Endothelial cell of umbilical vein (primary cell): ENCODE results near the gene WBP1L. TPM values are rescaled to one million over a fixed set of nuclear protein-coding genes. Genes with fewer than 3 reads are reported as not detected.

ENCODE experiments used
- BruUV-seq: library from RNA; stranded (reverse); fragments of 400-500 nt; replicated peaks from 2 replicates; lab custom pipeline; 2021; lab: Mats Ljungman, UMichigan
- CTCF ChIA-PET: fragments of 300-600, 350-600 bp; sonication (Branson Sonifier 250); formaldehyde crosslinking; loops from one replicate; lab custom pipeline; 2021; ENCODE audit warnings: antibody characterized with exemption, inconsistent platforms; lab: Charles Lee
- POLR2A ChIA-PET: fragments of 300-600, 350-600 bp; sonication (Branson Sonifier 250); formaldehyde crosslinking; loops from one replicate; lab custom pipeline; 2021; ENCODE audit warnings: antibody characterized with exemption, inconsistent platforms; lab: Charles Lee
- DNase-seq: peaks from one replicate; pipeline ENCODE4 v3.0.0-alpha.2; 2011; ENCODE audit warnings: low read depth, low spot score
- FAIRE-seq: peaks from 2 replicates; lab custom pipeline; 2011; peaks lifted over from hg19 to GRCh38; lab: Jason Lieb, UNC
- H2AFZ ChIP-seq: 2 replicates; pipeline ENCODE4 v1.6.0; 2012; ENCODE audit warnings: low read depth, low read length, control low read depth, inconsistent platforms
- H3K27ac ChIP-seq: 2 replicates; pipeline ENCODE4 v1.5.1; 2011; ENCODE audit warnings: low read depth, mild to moderate bottlenecking, control low read depth, low read length, moderate library complexity; ENCODE audit not compliant: insufficient read depth
- H3K27me3 ChIP-seq, 2 experiments: 2 replicates each; pipeline versions ENCODE4 v1.6.0 to v1.6.1; 2011; ENCODE audit warnings: low read length in 2 of 2, mixed read lengths in 1 of 2; ENCODE audit not compliant: control insufficient read depth in 2 of 2, insufficient read depth in 2 of 2
- H3K36me3 ChIP-seq, 2 experiments: 2 replicates in 1 of 2; 3 replicates in 1 of 2; pipeline ENCODE4 v1.5.1; 2011; ENCODE audit warnings: low read length in 2 of 2, mild to moderate bottlenecking in 1 of 2, moderate library complexity in 1 of 2; ENCODE audit not compliant: control insufficient read depth in 2 of 2, insufficient read depth in 2 of 2; ENCODE audit errors: extremely low read depth in 1 of 2
- H3K4me1 ChIP-seq: 3 replicates; pipeline ENCODE4 v1.5.1; 2011; ENCODE audit warnings: mild to moderate bottlenecking, low read length; ENCODE audit not compliant: control insufficient read depth, insufficient read depth; ENCODE audit errors: extremely low read depth
- H3K4me2 ChIP-seq: 2 replicates; pipeline ENCODE4 v1.6.1; 2011; ENCODE audit warnings: low read length, control low read depth, mixed read lengths; ENCODE audit not compliant: insufficient read depth
- H3K4me3 ChIP-seq, 3 experiments: fragments of 200-600 bp in 1 of 3; sonication (generic), shearing (Covaris generic) in 1 of 3; replicated peaks in 1 of 3; 2 replicates each; pipeline ENCODE4 v1.5.1; 2011 to 2016; ENCODE audit warnings: control low read depth in 3 of 3, low read length in 3 of 3, mild to moderate bottlenecking in 2 of 3, inconsistent platforms in 1 of 3, low read depth in 1 of 3, moderate library complexity in 1 of 3; ENCODE audit not compliant: insufficient read depth in 1 of 3
- H3K79me2 ChIP-seq: 2 replicates; pipeline ENCODE4 v1.6.0; 2012; ENCODE audit warnings: low read length, inconsistent platforms; ENCODE audit not compliant: control insufficient read depth, insufficient read depth
- H3K9ac ChIP-seq: replicated peaks from 2 replicates; pipeline ENCODE3; 2011; ENCODE audit warnings: low read length, control low read depth; ENCODE audit not compliant: insufficient read depth; ENCODE audit errors: extremely low read depth
- H3K9me1 ChIP-seq: replicated peaks from 3 replicates; pipeline ENCODE4 v1.6.0; 2011; ENCODE audit warnings: mild to moderate bottlenecking, low read length; ENCODE audit not compliant: control insufficient read depth, insufficient read depth; ENCODE audit errors: extremely low read depth
- H3K9me3 ChIP-seq: replicated peaks from 2 replicates; pipeline ENCODE4 v1.5.1; 2012; ENCODE audit warnings: low read length, inconsistent platforms; ENCODE audit not compliant: control insufficient read depth, insufficient read depth
- H4K20me1 ChIP-seq: replicated peaks from 2 replicates; pipeline ENCODE3; 2011; ENCODE audit warnings: mild to moderate bottlenecking, low read length; ENCODE audit not compliant: control insufficient read depth, insufficient read depth; ENCODE audit errors: extremely low read depth
- EZH2 ChIP-seq: IDR thresholded peaks from 2 replicates; pipeline ENCODE4 v1.6.1; 2012; ENCODE audit warnings: borderline replicate concordance, low read depth, mild to moderate bottlenecking, moderate library complexity, low read length, inconsistent platforms; ENCODE audit not compliant: severe bottlenecking
- FOS ChIP-seq: IDR thresholded peaks from 2 replicates; pipeline ENCODE4 v1.6.1; 2011; ENCODE audit warnings: mild to moderate bottlenecking, low read length, moderate library complexity, borderline replicate concordance; ENCODE audit not compliant: insufficient read depth
- GATA2 ChIP-seq: IDR thresholded peaks from 2 replicates; pipeline ENCODE4 v1.7.0; 2011; ENCODE audit warnings: low read depth, mild to moderate bottlenecking, moderate library complexity, mixed read lengths, low read length; ENCODE audit not compliant: insufficient read length, insufficient read depth
- JUN ChIP-seq: IDR thresholded peaks from 2 replicates; pipeline ENCODE4 v1.6.1; 2011; ENCODE audit warnings: borderline replicate concordance, low read depth; ENCODE audit not compliant: insufficient read length, insufficient read depth
- MYC ChIP-seq: IDR thresholded peaks from one replicate; pipeline ENCODE4 v1.6.1; 2011; ENCODE audit warnings: mild to moderate bottlenecking, low read depth, low read length
- POLR2A ChIP-seq: IDR thresholded peaks from 2 replicates; pipeline ENCODE4 v1.6.1; 2012; ENCODE audit warnings: low read depth, mild to moderate bottlenecking, control low read depth, low read length
- POLR2AphosphoS5 ChIP-seq: IDR thresholded peaks from 2 replicates; pipeline ENCODE4 v1.6.1; 2012; ENCODE audit warnings: low read depth, mild to moderate bottlenecking, control low read depth, low read length, moderate library complexity; ENCODE audit not compliant: insufficient read depth
- dilution Hi-C: fragments of 300-500 bp; cut with MboI; formaldehyde crosslinking; loops from one replicate; pipeline ENCODE4 v1.15.0; 2019; ENCODE audit warnings: low sequenced_read_pairs; ENCODE audit not compliant: extremely low pct_ligation_motif_present
- intact Hi-C: fragments of 100-400 bp; cut with micrococcal nuclease; formaldehyde crosslinking; loops from one replicate; pipeline ENCODE4 v1.10.0; 2022
- polyA plus RNA-seq, 4 experiments: library from polyadenylated mRNA; depleted of rRNA in 3 of 4; stranded (reverse) in 3 of 4; unstranded in 1 of 4; fragments of >200 nt; gene quantifications; 2 replicates each; pipeline versions ENCODE4 v1.2.1 to v1.2.3, GENCODE V29; 2011 to 2012; ENCODE audit warnings: missing spikeins in 1 of 4
- total RNA-seq: library from RNA; stranded (reverse); gene quantifications from 2 replicates; pipeline ENCODE4 v1.2.3, GENCODE V29; 2021
- TF ChIP-seq, protein P1 (sequence below): IDR thresholded peaks from 2 replicates; pipeline ENCODE4 v1.6.1; 2011; ENCODE audit not compliant: insufficient read depth, insufficient read length
- TF ChIP-seq, protein P2 (sequence below), 2 donors: IDR thresholded peaks; 1 replicate in 1 of 2; 2 replicates in 1 of 2; pipeline ENCODE4 v1.5.1; 2011; ENCODE audit warnings: low read length in 2 of 2, mild to moderate bottlenecking in 2 of 2, moderate library complexity in 2 of 2, control low read depth in 1 of 2, inconsistent platforms in 1 of 2, low read depth in 1 of 2; ENCODE audit not compliant: insufficient read depth in 1 of 2; ENCODE audit errors: extremely low read depth in 1 of 2

WBP1L gene
- total and polyA plus RNA-seq, 2 donors (not counting 3 experiments of a cell fraction or from before 2014, with no cell fraction given), result 46.0 to 70.3 TPM

DNA sequence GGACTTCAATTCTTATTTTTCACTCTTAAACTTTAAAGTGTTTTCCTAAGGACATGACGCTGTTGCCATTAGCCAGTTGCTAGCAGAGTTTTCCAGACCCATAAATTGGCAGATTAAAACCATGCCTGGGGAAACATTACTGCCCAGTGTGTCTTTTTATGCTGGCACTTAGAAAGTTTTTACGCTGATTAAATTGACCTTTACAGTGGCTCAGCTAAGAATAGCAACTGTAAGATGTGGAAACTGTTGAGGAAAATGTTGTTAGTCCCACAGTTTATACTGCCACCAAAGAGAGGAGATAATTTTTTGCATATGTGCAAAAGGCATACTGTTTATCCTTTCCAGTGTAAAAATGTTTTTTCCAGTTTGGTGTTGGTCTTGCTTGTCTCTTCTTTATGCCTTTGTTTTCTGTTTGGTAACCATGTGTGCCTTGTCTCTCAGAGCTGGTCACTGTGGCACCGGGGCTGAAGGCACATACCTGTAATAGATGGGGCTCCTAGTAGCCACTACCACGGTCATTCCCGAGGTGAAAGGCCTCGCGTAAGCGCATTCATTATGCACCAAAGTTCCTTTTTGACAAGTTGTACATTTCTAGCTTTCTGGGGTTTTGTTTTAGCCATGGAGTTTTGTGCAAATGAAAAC is 48.1 kb downstream of the WBP1L start:
- Histone ChIP-seq H3K27me3 (no peaks in the 10 kb centered on the region), H3K79me2 (peaks cover 12% of the 10 kb centered on the region), H3K9ac (no peak overlapping the region), H3K4me1 (peaks cover 16% of the 10 kb centered on the region), H3K36me3 (peaks cover 0 to 3% of the 10 kb centered on the region in 2 experiments), H3K4me2 (no peak overlapping the region), H3K27ac (no peak overlapping the region), H2AFZ (no peak overlapping the region), H3K4me3 (no peak overlapping the region), H3K9me1 (no peaks in the 10 kb centered on the region), H3K9me3 (no peaks in the 10 kb centered on the region), H4K20me1 (no peaks in the 10 kb centered on the region)
- BruUV-seq, result no TSS peak
- ChIA-PET CTCF (interaction anchor here (1.6 kb wide), 1 partner anchor 40 kb away, joined by 7 read pairs; no protein-coding TSS in a partner anchor), POLR2A (no interaction called here)
- FAIRE-seq (no peak), DNase-seq (no peak)
- intact Hi-C loops, result no loop called here
- TF ChIP-seq, protein P1, sequence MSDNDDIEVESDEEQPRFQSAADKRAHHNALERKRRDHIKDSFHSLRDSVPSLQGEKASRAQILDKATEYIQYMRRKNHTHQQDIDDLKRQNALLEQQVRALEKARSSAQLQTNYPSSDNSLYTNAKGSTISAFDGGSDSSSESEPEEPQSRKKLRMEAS, result no peak
- TF ChIP-seq, protein P2, sequence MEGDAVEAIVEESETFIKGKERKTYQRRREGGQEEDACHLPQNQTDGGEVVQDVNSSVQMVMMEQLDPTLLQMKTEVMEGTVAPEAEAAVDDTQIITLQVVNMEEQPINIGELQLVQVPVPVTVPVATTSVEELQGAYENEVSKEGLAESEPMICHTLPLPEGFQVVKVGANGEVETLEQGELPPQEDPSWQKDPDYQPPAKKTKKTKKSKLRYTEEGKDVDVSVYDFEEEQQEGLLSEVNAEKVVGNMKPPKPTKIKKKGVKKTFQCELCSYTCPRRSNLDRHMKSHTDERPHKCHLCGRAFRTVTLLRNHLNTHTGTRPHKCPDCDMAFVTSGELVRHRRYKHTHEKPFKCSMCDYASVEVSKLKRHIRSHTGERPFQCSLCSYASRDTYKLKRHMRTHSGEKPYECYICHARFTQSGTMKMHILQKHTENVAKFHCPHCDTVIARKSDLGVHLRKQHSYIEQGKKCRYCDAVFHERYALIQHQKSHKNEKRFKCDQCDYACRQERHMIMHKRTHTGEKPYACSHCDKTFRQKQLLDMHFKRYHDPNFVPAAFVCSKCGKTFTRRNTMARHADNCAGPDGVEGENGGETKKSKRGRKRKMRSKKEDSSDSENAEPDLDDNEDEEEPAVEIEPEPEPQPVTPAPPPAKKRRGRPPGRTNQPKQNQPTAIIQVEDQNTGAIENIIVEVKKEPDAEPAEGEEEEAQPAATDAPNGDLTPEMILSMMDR (IDR thresholded peaks at IDR 0.05; ENCODE audit: extremely low read depth in 1 of 2, insufficient read depth in 1 of 2, low read depth in 1 of 2, low read length in 2 of 2), result no peak
- no peak for TF ChIP-seq EZH2
- TF ChIP-seq POLR2A, result no peak
- no peak for TF ChIP-seq FOS
- no peak for TF ChIP-seq GATA2
- no peak for TF ChIP-seq JUN
- no peak for TF ChIP-seq POLR2AphosphoS5
- no peak for TF ChIP-seq MYC
- dilution Hi-C loops, result no loop called here
